CD4-positive, alpha-beta T cell treated with Interleukin-15 for 1 hour (primary cell): ENCODE measurements around the gene SCRT2.

Experiments
- DNase-seq: peaks from one replicate; pipeline ENCODE4 v3.0.0-alpha.2; 2020

Gene SCRT2

GRCh38 chr20:669573-669972 is 6.0 kb downstream of the SCRT2 start:
- no peak for DNase-seq

GRCh38 chr20:668638-669037 is 7.0 kb downstream of the SCRT2 start:
- DNase-seq: no peak

- DNase-seq: no peak
Observed at GRCh38 chr20:668050-668449, 7.6 kb downstream of the SCRT2 start.

GRCh38 chr20:667351-668034 is 8.1 kb downstream of the SCRT2 start:
- DNase-seq: peak; percentile 53

DNA sequence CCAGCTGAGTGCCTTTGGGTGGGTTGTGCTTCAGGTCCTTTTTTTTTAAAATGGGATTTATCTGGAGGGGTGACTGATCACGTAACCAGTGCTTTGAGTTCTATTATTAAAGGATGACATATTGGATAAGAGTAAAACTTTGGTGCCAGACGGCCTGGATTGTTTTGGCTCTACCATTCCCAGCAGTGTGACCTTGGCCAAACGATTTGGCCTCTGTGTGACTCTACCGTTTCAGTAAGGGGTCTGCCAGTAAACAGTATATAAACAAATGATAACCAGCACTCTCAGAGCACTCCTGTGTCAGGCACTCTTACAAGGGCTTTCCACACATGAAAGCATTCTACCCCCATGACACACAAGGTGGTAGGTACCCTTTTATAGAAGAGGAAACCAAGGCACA is 8.7 kb downstream of the SCRT2 start:
- DNase-seq: no peak

DNA sequence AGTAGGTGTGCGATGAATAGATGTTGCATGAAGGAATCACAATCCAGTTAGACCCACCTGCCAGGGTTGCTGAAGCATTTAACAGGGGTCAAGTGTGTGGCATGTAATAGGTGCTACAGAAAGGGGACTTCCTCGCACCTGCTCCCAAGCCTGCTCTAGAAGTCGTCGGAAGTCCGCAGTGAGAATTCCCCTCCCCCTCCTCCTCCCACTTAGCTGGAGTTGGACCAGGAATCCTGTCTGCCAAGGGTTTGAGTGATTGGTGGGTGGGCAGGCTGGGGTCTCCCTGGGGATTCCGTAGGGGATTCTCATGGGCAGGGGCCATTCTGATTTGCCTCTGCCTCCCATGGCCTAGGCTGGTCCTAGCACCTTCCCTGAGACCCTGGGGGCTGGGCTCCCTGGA is 10.3 kb downstream of the SCRT2 start:
- no peak for DNase-seq

GRCh38 chr20:664576-664975 is 11.0 kb downstream of the SCRT2 start:
- no peak for DNase-seq

DNA sequence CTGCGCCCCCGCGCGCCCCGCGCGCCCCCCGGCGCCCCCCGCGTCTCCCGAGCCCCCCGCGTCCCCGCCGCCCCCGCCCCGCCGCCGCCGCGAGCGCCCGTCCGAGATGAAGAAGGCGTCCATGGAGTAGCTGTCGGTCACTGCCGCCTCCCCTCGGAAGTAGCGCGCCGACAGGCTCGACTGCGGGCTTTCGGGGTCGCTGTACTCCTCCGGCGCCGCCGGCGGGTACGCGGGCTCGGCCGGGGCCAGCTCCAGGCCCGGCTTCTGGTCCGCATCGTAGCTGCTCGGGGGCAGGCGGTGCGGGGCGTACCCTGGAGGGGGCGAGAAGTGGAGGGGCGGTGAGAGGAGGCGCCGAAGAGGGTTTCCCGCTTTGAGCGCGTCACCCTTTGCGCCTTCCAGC is 11.5 kb downstream of the SCRT2 start:
- no peak for DNase-seq

DNA sequence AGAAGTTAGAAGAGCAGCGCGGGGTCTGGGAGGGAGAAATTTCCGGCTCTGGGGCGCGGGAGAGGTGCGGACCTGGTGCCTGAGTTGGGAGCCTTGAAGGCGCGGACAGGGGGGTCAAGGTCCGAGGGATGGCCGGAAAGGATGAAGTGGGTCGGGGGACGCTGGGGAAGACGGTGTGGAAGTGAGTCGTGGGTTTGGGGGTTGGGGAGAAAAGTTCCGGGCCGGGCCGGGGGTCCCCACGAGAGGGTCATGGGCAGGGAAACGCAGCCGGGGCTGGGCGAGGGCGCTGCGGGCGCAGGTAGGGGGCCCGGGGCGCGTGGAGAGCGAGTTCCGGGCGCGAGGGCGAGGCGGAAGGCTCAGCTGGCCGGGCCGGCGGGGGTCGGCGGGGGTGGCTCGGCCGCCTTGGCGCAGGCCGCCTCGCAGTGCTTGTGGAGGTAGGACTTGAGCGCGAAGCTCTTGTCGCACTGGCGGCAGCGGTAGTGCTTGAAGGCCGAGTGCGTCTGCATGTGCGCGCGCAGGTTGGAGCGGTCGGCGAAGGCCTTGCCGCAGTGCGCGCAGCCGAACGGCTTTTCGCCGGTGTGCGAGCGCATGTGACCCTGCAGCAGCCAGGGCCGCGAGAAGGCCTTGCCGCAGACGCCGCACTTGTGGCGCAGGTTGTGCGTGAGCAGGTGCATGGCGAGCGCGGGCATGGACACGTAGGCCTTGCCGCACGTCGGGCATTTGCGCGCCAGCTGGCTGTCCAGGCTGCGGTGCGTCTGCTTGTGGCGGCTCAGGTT is 12.1 kb downstream of the SCRT2 start:
- DNase-seq: no peak

DNA sequence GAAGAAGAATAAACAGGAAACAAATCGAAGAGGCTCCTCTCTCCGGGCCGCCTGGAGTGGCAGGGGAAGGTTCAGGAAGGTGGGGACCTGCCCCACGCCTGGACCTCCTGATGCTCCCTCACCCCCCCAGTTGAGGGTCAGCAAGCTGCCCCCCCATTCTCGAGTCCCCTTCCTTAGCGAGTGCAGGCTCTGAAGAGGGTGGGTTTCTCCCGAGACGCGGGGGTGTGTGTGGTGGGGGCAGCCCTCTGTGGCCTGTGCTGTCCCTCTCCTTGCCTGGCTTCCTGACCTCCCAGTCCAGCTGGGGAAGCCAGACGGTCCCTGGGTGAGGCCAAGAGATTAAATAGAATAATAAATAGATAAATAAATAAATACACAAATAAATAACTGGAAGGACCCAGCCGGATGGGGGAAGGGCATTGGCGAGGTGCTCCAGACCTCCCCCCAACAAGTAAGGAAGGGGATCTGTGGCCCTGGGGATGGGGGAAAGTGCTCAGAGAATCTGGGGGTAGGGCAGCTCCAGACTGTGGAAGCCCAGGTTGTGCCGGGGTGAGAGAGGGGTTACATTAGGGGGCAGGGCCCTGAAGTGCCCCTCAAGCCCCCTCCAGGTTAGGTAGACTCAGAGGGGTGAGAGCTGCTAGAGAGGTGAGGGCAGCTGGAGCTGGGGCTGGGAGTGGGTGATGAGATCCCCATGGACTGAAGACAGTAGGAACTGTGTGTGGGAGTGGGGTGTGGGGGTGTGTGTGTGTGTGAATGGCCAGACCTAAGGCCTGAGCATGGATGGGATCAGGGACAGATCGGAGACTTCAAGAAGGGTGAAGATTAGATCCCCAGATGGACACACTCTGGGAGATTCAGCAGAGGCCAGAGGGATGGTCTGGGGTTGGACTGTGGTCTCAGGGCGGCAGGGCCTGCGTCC is 13.1 kb downstream of the SCRT2 start:
- DNase-seq: no peak

DNA sequence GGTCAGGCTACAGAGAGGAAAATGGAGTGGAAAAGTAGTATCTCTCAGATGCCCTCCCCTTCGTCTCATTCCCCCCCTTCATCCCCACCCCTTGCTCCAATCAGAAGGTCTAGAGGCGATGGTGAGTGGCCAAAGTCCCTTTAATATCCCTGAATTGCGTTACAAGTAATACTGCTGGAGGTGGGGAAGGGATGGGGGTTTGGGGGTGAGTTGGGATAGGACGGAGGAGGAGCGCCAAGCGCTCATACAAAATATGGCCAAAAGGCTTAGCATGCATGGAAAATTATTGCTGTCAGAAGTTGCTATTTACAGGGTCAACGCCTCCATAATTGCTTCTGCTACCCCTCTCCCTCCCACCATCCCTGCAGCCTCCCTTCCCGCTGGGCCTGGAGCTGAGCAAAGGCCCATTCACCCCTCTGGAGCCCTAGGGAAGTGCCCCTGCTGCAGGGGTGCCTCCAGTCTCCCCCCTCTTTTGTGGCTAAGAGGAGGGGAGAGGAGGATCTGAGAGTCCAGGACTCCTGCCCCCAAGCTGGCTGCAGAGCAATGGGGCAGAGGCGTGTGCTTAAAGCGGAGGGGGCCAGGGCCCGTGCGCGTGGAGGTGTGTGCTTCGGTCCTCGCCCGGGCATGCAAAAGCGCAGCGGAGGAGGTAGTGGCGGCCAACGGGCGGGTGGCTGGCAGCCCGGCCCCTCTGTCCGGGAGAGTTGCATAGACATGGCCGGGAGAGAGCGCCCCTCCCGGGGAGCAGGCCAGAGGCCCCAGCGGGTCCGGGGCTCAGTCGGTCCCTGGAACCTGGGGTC is 13.9 kb downstream of the SCRT2 start:
- DNase-seq: no peak

GRCh38 chr20:658731-659291 is 16.8 kb downstream of the SCRT2 start:
- DNase-seq: no peak

DNA sequence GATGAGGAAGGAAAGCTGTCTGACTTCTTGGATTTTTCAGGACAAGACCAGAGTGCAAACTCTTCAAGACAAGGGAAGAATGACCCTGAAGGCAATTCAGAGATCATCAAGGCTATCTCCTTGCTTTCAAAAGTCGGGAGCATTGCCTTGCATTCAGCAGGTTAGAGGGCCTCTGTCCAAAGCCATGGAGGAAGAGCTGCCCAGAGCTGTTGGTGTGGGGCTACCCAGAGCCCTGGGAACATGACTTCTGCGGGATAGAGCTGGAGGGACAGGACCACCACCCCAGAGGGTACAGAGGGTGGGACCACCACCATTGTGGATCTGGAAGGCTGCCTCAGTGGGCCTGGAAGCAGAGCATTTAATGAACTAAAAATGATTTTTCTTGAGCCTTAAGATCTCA is 17.4 kb downstream of the SCRT2 start:
- DNase-seq: no peak

DNA sequence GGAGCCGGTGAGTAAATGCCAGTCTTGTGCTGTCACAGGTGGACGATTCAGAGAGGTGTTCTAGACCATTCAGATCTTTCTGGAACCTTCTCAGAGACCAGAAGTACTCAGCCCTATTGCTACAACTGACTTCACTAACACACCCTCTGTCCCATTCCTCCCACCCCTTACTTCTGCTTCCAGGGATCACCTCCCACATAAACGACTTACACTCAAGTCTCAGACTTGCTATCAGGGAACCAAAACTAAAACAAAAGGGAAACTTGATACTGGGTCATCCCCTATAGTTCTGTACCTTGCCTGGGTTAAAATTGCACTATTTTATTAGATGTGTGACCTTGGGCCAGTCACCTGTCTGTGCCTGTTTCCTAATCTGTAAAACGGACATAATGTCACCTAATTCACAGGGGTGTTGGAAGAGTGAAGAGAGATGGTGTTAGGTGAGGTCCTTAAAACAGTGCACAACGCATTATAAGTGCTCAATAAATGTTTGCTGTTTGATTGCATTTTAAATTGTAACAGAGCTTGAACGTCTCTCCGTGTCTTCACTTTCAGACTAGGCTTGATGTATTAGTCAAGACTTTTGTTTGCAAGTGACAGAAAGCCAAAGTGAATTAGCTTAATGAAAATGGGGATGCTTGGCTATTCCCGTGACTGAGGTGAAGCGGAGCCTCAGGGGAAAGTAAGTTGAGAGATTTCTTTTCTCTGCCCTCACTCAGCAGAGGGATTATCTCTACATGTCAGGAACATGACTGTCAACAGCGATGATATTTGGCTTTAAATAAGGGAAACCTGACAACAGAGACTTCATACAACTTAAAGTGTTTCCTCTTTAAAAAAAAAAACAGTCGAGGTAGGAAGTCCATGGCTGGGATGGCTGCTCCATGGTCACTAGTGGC is 19.6 kb downstream of the SCRT2 start:
- no peak for DNase-seq

- no peak for DNase-seq
Observed at GRCh38 chr20:654417-654750, 21.2 kb downstream of the SCRT2 start.

DNA sequence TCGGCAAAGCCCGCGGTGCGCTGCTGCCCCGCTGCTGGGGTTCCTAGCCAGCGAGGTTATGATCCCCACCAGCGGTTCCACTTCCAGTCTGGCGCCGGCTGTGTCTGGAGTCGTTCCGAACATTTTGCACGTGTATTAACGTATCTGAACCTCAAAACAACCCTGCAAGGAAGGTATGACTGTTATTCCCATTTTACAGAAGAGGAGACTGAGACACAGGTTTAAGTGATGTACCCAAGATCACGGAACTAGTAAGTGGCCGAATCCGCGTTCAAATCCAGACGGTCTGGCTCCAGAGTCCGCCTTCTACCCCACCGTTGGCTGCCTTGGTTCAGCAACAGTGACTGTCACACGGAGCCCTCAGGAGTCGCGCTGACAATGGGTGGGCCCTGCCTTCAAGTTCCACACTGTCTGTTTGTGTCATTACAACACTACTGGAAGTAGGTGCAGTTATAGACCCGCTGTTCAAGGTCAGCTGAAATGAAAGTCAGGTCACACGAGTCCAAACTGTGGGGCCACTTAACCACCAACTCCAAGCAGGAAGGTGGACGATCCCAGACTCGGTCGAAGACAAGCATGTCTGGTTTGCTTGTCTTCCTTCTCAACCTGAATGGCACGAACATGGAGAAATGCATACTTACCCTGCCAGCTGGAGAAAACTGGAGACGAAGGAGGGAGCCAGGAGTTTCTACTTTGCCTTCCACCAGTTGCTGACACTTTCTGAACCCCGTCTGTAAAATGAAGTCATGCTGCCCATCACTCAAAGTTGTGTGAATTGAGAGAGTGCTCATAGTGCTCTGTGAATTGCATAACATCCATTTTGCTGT is 21.8 kb downstream of the SCRT2 start:
- no peak for DNase-seq

DNA sequence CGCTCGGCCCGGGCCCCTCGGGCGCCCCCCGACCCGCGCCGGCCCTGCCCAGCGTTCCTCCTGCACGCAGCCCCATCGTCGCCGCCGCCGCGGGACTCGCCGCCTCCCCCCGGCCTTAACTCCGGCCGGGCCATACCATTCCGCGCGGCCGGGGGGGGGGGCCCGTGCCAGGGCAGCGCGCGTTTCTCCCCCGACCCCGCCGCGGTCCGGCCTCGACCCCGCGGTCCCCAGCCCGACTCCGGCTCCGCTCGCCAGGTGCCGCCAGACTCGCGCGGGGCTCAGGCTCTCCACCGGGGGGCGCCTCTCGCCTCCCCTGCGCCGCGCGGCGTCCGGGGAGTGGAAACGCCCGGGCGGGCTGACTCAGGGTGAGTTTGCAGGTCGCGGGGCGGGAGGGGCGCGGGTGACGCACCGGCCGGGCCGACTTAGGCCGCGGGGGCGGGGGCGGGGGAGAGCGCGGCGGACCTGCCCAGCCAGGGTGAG is 22.5 kb downstream of the SCRT2 start, which contains the start of gene SRXN1:
TSS of gene SRXN1 (minus strand) at position 91 of the 480 bp plus-strand sequence. CDS start at position 76, 15 bp downstream.
- peak; percentile 83 for DNase-seq

GRCh38 chr20:652615-653109 is 22.9 kb downstream of the SCRT2 start:
- no peak for DNase-seq

- no peak for DNase-seq
Observed at GRCh38 chr20:651713-652614, 23.6 kb downstream of the SCRT2 start.
